HTR-8/SVneo (cell line): ENCODE data around the gene TSHZ2.
A peak's percentile ranks its signal among the peaks of the same experiment; 100 is the strongest.
"Not testable (repeated sequence)": the region's sequence is repeated elsewhere in the genome, so short reads cannot be mapped to it uniquely, and the experiment has no call there.

Experiments used
- DNase-seq: peaks from one replicate; pipeline ENCODE4 v3.0.0; 2011; ENCODE audit warnings: low spot score, mixed read lengths; ENCODE audit not compliant: insufficient read length
- FAIRE-seq: peaks from 2 replicates; lab custom pipeline; 2011; peaks lifted over from hg19 to GRCh38; lab: Jason Lieb, UNC

TSHZ2 gene

DNA sequence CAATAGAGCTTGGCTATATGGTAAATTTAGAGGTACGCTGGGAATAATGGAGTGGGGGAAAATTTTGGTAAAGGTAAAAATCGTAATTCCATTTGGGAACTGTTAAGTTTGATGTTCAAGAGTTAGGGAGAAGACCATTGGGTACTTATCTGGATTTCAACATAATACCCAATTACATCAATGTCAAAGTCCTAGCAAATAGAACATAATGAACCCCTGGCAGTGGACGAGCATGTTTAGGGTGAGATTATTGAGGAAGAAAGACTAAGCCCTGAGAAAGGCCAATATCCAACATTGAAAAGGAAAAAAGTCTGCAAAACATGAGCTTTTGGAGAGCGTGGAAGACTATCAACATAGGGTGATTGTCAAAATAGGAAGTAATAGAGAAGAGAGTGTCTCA is 106.6 kb downstream of the TSHZ2 start:
- DNase-seq (no peak), FAIRE-seq (no peak)

- FAIRE-seq = peak; percentile 78
- DNase-seq = no peak
Observed at GRCh38 chr20:53079261-53079691, 107.1 kb downstream of the TSHZ2 start.

GRCh38 chr20:53079828-53080686 is 107.9 kb downstream of the TSHZ2 start:
- peak; percentile 67 for FAIRE-seq
- no peak for DNase-seq

GRCh38 chr20:53080687-53080962 is 108.5 kb downstream of the TSHZ2 start:
- FAIRE-seq (no peak), DNase-seq (no peak)

DNA sequence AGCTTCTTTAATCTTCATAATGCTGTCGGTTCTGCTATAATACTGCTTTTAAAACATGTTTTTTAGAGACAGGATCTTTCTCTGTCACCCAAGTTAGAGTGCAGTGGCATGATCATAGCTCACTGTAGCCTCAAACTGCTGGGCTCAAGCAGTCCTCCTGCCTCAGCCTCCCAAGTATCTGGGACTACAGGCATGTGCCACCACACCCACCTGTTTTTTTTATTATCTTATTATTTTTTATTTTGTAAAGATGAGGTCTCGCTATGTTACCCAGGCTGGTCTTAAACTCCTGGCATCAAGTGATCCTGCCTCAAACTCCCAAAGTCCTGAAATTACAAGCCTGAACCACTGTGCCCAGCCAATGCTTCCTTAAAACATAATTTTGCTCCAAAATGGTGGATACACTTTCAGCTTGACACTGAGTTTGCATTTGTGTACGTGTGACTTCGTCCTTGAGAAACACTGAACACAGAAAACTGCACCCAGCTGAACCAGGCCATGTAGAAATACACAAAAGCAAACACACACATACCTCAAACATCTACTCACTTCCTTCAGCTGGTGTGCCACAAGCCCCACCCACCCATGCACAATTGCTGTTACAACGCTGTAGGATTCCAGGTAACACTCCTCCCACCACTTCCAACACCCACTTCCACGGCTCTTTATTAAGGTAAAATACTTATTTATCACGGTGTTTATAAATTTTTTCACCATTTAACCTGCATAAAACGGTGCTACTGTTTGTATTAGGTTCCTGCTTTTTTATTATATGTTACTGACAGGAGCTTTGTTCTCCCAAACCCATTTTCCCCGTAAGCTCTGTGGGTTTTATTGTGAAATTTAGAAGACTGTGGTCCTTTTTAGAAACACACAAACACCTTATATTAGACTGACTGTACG is 109.1 kb downstream of the TSHZ2 start:
- DNase-seq (no peak), FAIRE-seq (peak; percentile 89)

DNA sequence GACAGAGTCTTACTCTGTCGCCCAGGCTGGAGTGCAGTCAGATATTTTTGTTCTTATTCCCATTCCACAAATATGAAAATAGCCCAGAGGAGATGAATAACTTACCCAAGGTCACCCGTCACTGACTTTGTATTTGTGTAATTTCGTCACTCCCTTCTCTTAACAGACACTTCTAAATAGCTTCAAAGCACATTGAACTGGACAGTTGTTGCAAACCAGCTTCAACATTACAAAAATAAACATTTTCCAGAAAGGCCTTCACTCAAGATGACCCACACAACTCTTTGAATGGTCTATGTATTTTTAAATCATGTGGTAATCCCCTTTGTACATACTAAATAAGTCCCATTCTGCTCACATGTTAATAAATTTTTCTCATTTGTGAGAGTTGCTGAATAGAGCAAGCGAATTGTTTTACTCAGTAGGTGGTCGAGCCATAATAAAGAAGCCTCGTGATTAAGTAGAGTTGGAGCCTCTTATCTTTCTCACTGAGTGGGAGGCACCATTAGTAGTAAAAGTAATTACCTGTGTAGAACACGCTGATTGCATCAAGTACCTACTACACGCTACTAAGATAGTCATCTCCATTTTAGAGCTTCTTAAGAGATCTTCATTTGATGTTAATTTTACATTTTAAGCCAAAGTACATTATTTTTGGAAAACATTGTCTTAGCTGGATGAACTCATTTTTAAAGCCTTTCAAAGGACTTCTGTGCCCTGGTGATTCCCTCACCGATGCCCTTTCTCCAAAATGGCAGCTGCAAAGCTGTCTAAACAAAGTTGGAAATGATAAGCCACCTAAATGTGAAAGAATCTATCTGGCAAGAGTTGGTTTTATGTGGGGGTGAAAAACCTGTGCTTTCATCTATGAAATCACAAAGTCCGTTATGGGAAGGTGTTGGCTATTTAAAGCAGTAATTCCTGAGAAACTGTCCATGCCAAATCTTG is 110.0 kb downstream of the TSHZ2 start:
- peak; percentile 36 for FAIRE-seq

DNA sequence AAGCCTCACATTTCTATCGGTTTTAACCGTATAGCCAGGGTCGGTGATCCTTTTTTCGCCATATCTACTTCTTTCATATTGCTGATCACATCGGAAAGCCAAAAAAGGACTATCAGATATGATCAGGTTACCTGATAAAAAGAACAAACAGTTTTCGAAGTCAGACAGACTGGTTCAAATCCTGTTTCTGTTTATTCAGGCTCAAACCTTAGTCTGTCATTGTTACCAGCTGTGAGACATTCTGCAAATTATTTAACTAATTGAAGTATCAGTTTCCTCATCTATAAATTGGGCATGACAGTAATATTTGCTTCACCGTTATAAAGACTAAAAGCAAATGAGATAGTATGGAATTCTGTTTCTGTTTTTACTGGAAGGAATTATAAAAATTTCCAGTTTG is 111.3 kb downstream of the TSHZ2 start:
- FAIRE-seq (no peak), DNase-seq (no peak)

More for the DNA sequence above, 110.0 kb downstream of the TSHZ2 start:
- DNase-seq = no peak

DNA sequence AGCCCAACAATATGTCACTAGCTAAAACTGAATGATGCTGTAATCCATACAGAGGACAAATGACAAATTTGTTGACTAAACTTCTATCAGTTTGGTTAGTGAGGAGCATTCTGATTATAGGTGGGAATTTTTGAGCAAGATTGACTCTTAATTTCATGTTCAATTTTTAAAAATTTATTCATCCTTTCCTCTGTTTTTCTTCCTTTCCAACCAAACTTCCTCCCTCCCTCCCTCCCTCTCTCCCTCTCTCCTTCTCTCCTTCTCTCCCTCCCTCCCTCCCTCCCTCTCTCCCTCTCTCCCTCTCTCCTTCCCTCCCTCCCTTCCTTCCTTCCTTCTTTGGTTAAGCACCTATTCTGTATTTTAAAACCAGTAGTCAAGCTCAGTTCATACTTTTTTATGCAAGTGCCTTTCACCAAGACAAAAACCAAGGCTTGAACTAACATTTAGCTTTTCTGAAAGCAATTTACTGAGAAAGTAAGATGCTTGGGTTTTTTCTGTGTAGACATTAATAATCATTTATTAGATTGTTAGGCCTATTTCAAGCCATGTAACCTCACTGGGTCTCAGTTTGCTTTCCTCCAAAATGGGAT is 112.3 kb downstream of the TSHZ2 start:
- DNase-seq = no peak
- no peak for FAIRE-seq

DNA sequence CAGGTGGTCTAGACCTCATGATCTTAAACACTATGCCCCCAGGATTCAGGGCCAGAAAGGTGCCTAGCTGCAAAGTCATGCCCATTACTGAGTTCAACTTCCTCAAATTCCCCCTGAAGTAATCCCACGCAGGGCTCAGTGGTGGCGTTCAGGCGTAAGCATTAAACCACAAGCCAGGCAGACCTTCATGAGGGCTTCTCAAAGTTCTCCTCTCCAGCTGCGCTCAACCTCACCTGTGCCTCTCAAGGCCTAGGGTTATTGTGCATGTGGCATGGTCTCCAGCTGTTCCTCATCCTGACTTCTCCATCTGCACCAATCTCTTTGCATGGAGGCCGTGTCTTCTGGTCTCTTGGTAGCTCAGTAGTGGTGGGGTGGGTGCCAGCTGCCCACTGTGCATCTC is 113.6 kb downstream of the TSHZ2 start:
- no peak for DNase-seq
- FAIRE-seq = peak; percentile 48

- FAIRE-seq (no peak), DNase-seq (no peak)
Observed at GRCh38 chr20:53087037-53087777, 115.0 kb downstream of the TSHZ2 start.

GRCh38 chr20:53088786-53089185 is 116.6 kb downstream of the TSHZ2 start:
- DNase-seq = no peak
- FAIRE-seq = peak; percentile 72

- FAIRE-seq, DNase-seq: not testable (repeated sequence)
Observed at GRCh38 chr20:53089851-53090250, 117.7 kb downstream of the TSHZ2 start.

DNA sequence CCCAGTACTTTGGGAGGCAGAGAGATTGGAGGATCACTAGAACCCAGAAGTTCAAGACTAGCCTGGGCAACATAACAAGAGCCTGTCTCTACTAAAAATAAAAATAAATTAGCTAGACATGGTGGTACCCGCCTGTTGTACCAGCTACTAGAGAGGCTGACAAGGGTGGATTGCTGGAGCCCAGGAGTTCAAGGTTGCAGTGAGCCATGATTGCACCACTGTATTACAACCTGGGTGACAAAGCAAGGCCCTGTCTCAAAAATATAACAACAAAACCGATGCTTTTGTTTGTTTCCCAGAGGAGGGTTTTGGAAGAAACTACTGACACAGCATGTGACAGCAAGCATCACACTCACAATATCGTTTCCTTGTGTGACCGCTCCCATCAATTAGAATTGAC is 119.6 kb downstream of the TSHZ2 start:
- no peak for FAIRE-seq

GRCh38 chr20:53092772-53093300 is 120.7 kb downstream of the TSHZ2 start:
- no peak for DNase-seq

More for the DNA sequence above, 119.6 kb downstream of the TSHZ2 start:
- no peak for DNase-seq

GRCh38 chr20:53097371-53097770 is 125.2 kb downstream of the TSHZ2 start:
- DNase-seq (no peak), FAIRE-seq (peak; percentile 78)

More at GRCh38 chr20:53092772-53093300, 120.7 kb downstream of the TSHZ2 start:
- no peak for FAIRE-seq

GRCh38 chr20:53097791-53098190 is 125.6 kb downstream of the TSHZ2 start:
- peak; percentile 54 for FAIRE-seq
- no peak for DNase-seq

- FAIRE-seq (no peak), DNase-seq (no peak)
Observed at GRCh38 chr20:53098621-53099020, 126.5 kb downstream of the TSHZ2 start.

DNA sequence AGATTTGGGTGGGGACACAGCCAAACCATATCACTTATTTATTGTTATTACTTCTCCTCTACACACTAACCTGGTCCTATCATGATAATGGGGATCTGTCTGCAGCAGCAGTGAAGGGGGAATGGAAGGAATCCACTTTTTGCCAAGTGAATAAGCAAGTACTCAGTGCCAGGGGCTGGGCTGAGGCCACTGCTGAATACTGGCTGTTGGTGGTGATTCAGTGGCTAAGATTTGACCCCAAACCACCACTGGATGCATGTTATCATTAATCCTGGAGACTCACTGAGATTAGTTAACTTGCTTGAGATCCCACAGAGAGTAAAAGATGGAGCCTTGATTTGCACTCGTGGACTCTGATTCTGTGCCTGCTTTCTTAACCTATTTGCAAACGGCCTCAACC is 127.7 kb downstream of the TSHZ2 start:
- DNase-seq = no peak
- FAIRE-seq = peak; percentile 40

- no peak for DNase-seq
- no peak for FAIRE-seq
Observed at GRCh38 chr20:53100476-53100911, 128.3 kb downstream of the TSHZ2 start.
